Kidney (tissue), 14 donors: ENCODE measurements around the gene GLT8D1. TPM values are rescaled to one million over a fixed set of nuclear protein-coding genes. Genes with fewer than 3 reads are reported as not detected.

Experiments used
- DNase-seq, 5 donors: peaks; one replicate each; pipeline ENCODE4 v3.0.0-alpha.2; 2013 to 2020
- FAIRE-seq: peaks from 2 replicates; lab custom pipeline; 2012; peaks lifted over from hg19 to GRCh38; lab: Jason Lieb, UNC
- H3K27ac ChIP-seq, 2 donors: one replicate each; pipeline ENCODE4 v1.7.0; 2013; ENCODE audit warnings: low read depth in 2 of 2, low read length in 2 of 2, inconsistent platforms in 1 of 2
- H3K27me3 ChIP-seq: one replicate; pipeline ENCODE4 v1.7.1; 2013; ENCODE audit warnings: low read length, inconsistent platforms; ENCODE audit not compliant: control insufficient read depth, insufficient read depth
- H3K36me3 ChIP-seq, 3 donors: one replicate each; pipeline versions ENCODE4 v1.7.0 to v1.7.1; 2013; ENCODE audit warnings: low read length in 3 of 3, control low read depth in 1 of 3, inconsistent platforms in 1 of 3; ENCODE audit not compliant: insufficient read depth in 3 of 3, control insufficient read depth in 2 of 3
- H3K4me1 ChIP-seq, 3 donors: one replicate each; pipeline versions ENCODE4 v1.7.0 to v1.7.1; 2013; ENCODE audit warnings: low read length in 3 of 3, inconsistent platforms in 1 of 3, low read depth in 1 of 3; ENCODE audit not compliant: control insufficient read depth in 2 of 3, insufficient read depth in 2 of 3
- H3K4me3 ChIP-seq, 3 donors: one replicate each; pipeline versions ENCODE4 v1.7.0 to v1.8.1; 2013; ENCODE audit warnings: low read length in 3 of 3, control low read depth in 1 of 3, inconsistent platforms in 1 of 3
- H3K9ac ChIP-seq, 3 donors: one replicate each; pipeline versions ENCODE4 v1.7.0 to v1.7.1; 2013; ENCODE audit warnings: low read length in 3 of 3, control low read depth in 1 of 3, inconsistent platforms in 1 of 3
- H3K9me3 ChIP-seq, 3 donors: one replicate each; pipeline versions ENCODE4 v1.7.0 to v1.7.1; 2013; ENCODE audit warnings: low read length in 3 of 3, control low read depth in 1 of 3, inconsistent platforms in 1 of 3; ENCODE audit not compliant: control insufficient read depth in 2 of 3, insufficient read depth in 1 of 3
- CTCF ChIP-seq: IDR thresholded peaks from 3 replicates; pipeline ENCODE4 v1.5.1; 2012; ENCODE audit warnings: mild to moderate bottlenecking, moderate library complexity, borderline replicate concordance; ENCODE audit not compliant: insufficient read depth; ENCODE audit errors: extremely low read depth
- intact Hi-C: fragments of 100-400 bp; cut with DNase I; formaldehyde crosslinking; loops from one replicate; pipeline ENCODE4 v1.11.1; 2022
- polyA plus RNA-seq: library from polyadenylated mRNA; stranded (reverse); fragments of 350-450 nt; fragmentation: Illumina TruSeq; extraction: RNeasy Lipid Tissue Mini Kit (QIAGEN cat#74804); gene quantifications from one replicate; pipeline ENCODE4 v1.2.3, GENCODE V29; 2014; ENCODE audit warnings: low read depth, low replicate concordance; ENCODE audit not compliant: insufficient read depth
- total RNA-seq: library from RNA; stranded (reverse); fragmentation: NEBNext Ultra II Directional; extraction: Animal tissue kit (Norgen Biotek cat#: 25700); gene quantifications from one replicate; pipeline ENCODE4 v1.2.1, GENCODE V29; 2021
- donor health status: control.
- donor health status: control.
- donor health status: control.
- donor health status: control.
- donor health status: control.
- donor health status: DM: yes; HTN: yes; CAD: no.
- donor health status: Normal renal cell carcinoma (clear cell type).

The GLT8D1 gene
- total and polyA plus RNA-seq, 2 donors from 2014 or later, result 60.4 to 62.1 TPM

GRCh38 chr3:52707585-52707984 is 2.0 kb upstream of the GLT8D1 start:
- no peaks in the 10 kb centered on the region for H3K9me3 ChIP-seq
- TF ChIP-seq CTCF, result no peak
- intact Hi-C loops, result no loop called here
- no peak overlapping the region for H3K4me3 ChIP-seq
- no peak overlapping the region for H3K27ac ChIP-seq
- DNase-seq, result no peak
- no peak for FAIRE-seq
- peaks cover 4 to 24% (median 20%) of the 10 kb centered on the region in 3 donors for H3K4me1 ChIP-seq
- H3K27me3 ChIP-seq, result no peaks in the 10 kb centered on the region
- H3K9ac ChIP-seq, result peak overlapping the region in 2 of 3 donors; percentile 25 to 48
- peaks cover 0 to 7% (median 5%) of the 10 kb centered on the region in 3 donors for H3K36me3 ChIP-seq

GRCh38 chr3:52705438-52705687 is 228 bp downstream of the GLT8D1 start:
- no peaks in the 10 kb centered on the region for H3K9me3 ChIP-seq
- intact Hi-C loops, result no loop called here
- no peak for DNase-seq
- no peak for TF ChIP-seq CTCF
- H3K27me3 ChIP-seq, result no peaks in the 10 kb centered on the region
- peak overlapping the region; percentile 83 to 87 for H3K27ac ChIP-seq
- peaks cover 4 to 24% (median 20%) of the 10 kb centered on the region in 3 donors for H3K4me1 ChIP-seq
- H3K4me3 ChIP-seq, result peak overlapping the region; percentile 83 to 99 (median 86)
- FAIRE-seq, result no peak
- peaks cover 0 to 7% (median 5%) of the 10 kb centered on the region in 3 donors for H3K36me3 ChIP-seq
- H3K9ac ChIP-seq, result peak overlapping the region; percentile 52 to 85 (median 81)

- H3K4me3 ChIP-seq, result peak overlapping the region; percentile 83 to 99 (median 86)
- TF ChIP-seq CTCF, result no peak
- peak overlapping the region; percentile 52 to 85 (median 81) for H3K9ac ChIP-seq
- peaks cover 0 to 7% (median 5%) of the 10 kb centered on the region in 3 donors for H3K36me3 ChIP-seq
- no peak for FAIRE-seq
- peaks cover 4 to 24% (median 20%) of the 10 kb centered on the region in 3 donors for H3K4me1 ChIP-seq
- H3K9me3 ChIP-seq, result no peaks in the 10 kb centered on the region
- peak overlapping the region; percentile 83 to 87 for H3K27ac ChIP-seq
- intact Hi-C loops, result no loop called here
- no peaks in the 10 kb centered on the region for H3K27me3 ChIP-seq
- peak in 4 of 5 donors; percentile 21 to 57 (median 48) for DNase-seq
Measured at GRCh38 chr3:52704611-52705437, 767 bp downstream of the GLT8D1 start.
